PFSK-1 (cell line): Measurements from ENCODE around the gene SMLR1.

Experiments used
- FOXP2 ChIP-seq: optimal IDR thresholded peaks from 2 replicates; pipeline ENCODE3; 2011; ENCODE audit warnings: borderline replicate concordance, control low read depth, inconsistent platforms; ENCODE audit not compliant: insufficient read depth; ENCODE audit errors: extremely low read length, extremely low read depth
- POLR2AphosphoS5 ChIP-seq: IDR thresholded peaks from 2 replicates; pipeline ENCODE4 v1.6.1; 2012; ENCODE audit warnings: low read depth, mild to moderate bottlenecking, control low read depth, low read length, moderate library complexity
- SIN3A ChIP-seq: IDR thresholded peaks from 2 replicates; pipeline ENCODE4 v1.6.1; 2012; ENCODE audit warnings: mild to moderate bottlenecking, low read length, moderate library complexity, borderline replicate concordance; ENCODE audit not compliant: insufficient read depth
- TAF1 ChIP-seq: IDR thresholded peaks from 2 replicates; pipeline ENCODE4 v1.6.1; 2012; ENCODE audit warnings: low read length, control low read depth, borderline replicate concordance; ENCODE audit not compliant: insufficient read depth
- TF ChIP-seq, protein P1 (sequence below), 2 experiments: IDR thresholded peaks; 2 replicates each; pipeline versions ENCODE4 v1.6.1 to v1.8.0; 2011 to 2012; ENCODE audit warnings: low read depth in 2 of 2, low read length in 2 of 2, control low read depth in 1 of 2, inconsistent platforms in 1 of 2, mild to moderate bottlenecking in 1 of 2, moderate library complexity in 1 of 2; ENCODE audit not compliant: insufficient read depth in 1 of 2

Gene SMLR1

DNA sequence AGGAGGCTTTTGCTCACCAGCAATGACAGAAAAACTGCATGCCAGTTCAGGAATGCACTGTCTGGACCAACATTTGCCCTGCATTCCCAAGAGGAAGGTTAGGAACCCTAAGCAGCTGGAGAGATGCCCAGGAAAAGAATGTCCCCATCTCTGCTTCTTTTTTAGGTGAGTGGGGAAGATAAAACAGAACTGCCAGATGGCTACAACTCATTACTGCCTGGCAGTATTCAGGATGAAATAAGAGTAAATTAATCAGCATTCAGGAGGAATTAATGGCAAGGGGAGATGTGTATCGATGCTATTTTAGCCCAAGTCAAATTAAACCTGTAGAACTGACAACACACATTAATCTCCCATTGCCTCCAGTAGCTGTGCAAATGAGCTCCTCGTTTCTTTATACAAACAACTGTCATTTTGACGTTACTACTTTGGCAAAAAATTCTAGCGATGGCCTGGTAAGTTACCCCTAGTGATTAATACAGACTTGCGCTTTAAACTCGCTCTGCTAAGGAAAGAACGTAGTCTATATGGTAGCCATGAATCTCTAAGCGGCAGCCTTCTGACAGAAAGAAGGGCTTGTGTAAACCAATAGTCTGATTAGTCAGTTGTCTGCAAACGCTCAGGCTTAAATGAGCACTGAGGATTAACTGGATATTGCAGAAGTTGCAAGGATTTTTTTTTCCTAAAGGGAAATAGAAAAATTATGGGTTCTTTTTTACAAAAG lies 16.7 kb upstream of the SMLR1 start:
- TF ChIP-seq, protein P1, sequence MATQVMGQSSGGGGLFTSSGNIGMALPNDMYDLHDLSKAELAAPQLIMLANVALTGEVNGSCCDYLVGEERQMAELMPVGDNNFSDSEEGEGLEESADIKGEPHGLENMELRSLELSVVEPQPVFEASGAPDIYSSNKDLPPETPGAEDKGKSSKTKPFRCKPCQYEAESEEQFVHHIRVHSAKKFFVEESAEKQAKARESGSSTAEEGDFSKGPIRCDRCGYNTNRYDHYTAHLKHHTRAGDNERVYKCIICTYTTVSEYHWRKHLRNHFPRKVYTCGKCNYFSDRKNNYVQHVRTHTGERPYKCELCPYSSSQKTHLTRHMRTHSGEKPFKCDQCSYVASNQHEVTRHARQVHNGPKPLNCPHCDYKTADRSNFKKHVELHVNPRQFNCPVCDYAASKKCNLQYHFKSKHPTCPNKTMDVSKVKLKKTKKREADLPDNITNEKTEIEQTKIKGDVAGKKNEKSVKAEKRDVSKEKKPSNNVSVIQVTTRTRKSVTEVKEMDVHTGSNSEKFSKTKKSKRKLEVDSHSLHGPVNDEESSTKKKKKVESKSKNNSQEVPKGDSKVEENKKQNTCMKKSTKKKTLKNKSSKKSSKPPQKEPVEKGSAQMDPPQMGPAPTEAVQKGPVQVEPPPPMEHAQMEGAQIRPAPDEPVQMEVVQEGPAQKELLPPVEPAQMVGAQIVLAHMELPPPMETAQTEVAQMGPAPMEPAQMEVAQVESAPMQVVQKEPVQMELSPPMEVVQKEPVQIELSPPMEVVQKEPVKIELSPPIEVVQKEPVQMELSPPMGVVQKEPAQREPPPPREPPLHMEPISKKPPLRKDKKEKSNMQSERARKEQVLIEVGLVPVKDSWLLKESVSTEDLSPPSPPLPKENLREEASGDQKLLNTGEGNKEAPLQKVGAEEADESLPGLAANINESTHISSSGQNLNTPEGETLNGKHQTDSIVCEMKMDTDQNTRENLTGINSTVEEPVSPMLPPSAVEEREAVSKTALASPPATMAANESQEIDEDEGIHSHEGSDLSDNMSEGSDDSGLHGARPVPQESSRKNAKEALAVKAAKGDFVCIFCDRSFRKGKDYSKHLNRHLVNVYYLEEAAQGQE (IDR thresholded peaks at IDR 0.05; ENCODE audit: insufficient read depth in 1 of 2, low read depth in 2 of 2, low read length in 2 of 2) = no peak

GRCh38 chr6:130811932-130812331 lies 15.3 kb upstream of the SMLR1 start:
- TF ChIP-seq TAF1 = no peak
- TF ChIP-seq, protein P1 (IDR thresholded peaks at IDR 0.05; ENCODE audit: insufficient read depth in 1 of 2, low read depth in 2 of 2, low read length in 2 of 2) = no peak
- TF ChIP-seq FOXP2 = no peak
- TF ChIP-seq SIN3A = no peak
- no peak for TF ChIP-seq POLR2AphosphoS5

- no peak for TF ChIP-seq SIN3A
- TF ChIP-seq FOXP2 = no peak
- TF ChIP-seq, protein P1 (IDR thresholded peaks at IDR 0.05; ENCODE audit: insufficient read depth in 1 of 2, low read depth in 2 of 2, low read length in 2 of 2) = no peak
- TF ChIP-seq TAF1 = no peak
- TF ChIP-seq POLR2AphosphoS5 = no peak
Observed at GRCh38 chr6:130814506-130814905, 12.7 kb upstream of the SMLR1 start.

GRCh38 chr6:130815200-130816071 lies 11.8 kb upstream of the SMLR1 start:
- TF ChIP-seq FOXP2 = no peak
- no peak for TF ChIP-seq TAF1
- no peak for TF ChIP-seq POLR2AphosphoS5
- TF ChIP-seq, protein P1 (IDR thresholded peaks at IDR 0.05; ENCODE audit: insufficient read depth in 1 of 2, low read depth in 2 of 2, low read length in 2 of 2) = no peak
- no peak for TF ChIP-seq SIN3A
